ENCODE results near the gene TMEM213. TPM values are rescaled to one million over a fixed set of nuclear protein-coding genes. Genes with fewer than 3 reads are reported as not detected.

The TMEM213 gene
- total RNA-seq, 1 experiment from 2014 or later = not detected

DNA sequence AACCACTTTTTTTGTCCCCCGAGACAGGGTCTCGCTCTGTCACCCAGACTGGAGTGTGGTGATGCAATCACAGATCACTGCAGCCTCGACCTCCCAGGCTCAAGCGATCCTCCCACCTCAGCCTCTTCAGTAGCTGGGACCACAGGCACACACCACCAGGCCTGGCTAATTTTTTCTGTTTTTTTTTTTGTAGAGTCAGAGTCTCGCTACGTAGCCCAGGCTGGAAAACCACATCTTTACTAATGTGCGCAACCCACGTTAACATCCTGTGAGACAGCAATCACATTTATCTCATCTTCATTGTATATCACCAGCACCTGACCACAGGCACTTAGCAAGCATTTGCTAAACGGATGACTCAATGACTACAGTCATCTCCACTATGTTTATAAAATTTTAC is 78.0 kb downstream of the TMEM213 start:
- DNase-seq (ENCODE audit: low spot score) = peak; percentile 92

DNA sequence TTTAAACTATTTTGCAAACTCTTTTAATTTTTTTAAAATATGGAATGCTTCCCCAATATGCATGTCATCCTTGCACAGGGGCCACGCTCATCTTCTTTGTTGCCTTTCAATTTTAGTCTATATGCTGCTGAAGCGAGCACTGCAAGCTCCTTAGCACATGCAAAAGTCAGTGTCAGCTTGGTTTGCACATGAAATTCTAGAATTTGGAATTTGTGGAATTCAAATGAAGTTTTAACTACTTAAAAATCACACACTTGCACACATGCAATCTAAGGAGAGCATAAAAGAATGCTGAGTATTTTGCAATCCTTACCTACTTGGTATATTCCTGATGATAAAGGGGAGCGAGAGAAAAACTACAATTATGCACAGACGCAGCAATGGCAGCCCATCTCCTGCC is 78.5 kb downstream of the TMEM213 start:
- no peak for DNase-seq (ENCODE audit: low spot score)

DNA sequence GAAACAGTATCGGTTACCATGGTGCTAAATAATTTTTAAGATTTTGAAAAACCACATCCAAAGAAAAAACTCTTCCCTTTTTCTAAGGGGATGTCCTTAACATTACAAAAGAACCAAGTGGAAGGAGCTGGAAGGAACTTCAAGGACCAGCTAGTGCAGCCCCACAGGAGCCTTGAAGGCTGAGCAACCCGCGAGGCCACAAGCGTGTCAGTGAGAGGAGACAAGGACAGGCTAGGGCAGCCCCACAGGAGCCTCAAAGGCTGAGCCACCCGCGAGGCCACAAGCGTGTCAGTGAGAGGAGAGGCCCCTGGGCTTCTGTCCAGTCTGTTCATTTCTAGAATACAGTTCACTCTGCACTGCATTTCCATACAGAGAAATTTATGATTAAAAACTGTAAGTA is 80.3 kb downstream of the TMEM213 start:
- DNase-seq (ENCODE audit: low spot score) = no peak

DNA sequence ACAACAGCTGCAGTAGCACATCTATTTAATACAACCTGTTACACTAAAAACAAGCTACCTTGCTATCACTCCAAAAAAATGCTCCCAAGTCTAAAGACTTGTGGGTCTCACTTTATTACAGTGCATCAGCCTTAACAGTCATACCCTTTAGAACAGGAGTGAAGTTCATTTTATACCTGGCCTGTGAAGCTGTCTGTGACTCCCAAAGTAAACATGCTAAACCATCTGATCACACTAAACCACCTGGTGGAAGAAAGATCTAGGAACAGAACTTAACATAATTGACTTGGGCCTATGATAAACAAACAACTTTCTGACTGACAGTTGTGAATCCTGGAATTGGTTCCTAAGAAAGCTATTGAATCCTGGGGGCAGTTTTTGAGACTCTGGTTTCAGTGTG is 81.1 kb downstream of the TMEM213 start:
- DNase-seq (ENCODE audit: low spot score) = no peak

DNA sequence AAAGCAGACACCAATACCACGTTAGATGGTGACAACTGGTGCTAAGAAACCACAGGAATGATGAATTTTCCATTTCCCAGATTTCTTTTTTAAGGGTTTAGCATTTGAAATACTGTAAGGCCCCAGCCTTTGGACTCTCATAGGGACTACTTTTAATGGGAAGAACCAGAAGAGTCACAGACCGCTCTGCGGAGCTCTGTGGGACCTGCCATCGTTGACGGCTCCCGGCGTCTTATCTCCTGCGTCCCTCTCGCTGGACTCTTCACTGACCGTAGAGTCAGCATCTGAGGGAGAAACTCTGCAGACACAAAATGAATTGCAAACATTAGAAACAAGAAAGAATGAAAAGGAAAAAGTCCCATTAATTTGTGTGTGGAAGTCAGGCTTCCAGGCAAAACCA is 81.6 kb downstream of the TMEM213 start:
- DNase-seq (ENCODE audit: low spot score) = no peak

DNA sequence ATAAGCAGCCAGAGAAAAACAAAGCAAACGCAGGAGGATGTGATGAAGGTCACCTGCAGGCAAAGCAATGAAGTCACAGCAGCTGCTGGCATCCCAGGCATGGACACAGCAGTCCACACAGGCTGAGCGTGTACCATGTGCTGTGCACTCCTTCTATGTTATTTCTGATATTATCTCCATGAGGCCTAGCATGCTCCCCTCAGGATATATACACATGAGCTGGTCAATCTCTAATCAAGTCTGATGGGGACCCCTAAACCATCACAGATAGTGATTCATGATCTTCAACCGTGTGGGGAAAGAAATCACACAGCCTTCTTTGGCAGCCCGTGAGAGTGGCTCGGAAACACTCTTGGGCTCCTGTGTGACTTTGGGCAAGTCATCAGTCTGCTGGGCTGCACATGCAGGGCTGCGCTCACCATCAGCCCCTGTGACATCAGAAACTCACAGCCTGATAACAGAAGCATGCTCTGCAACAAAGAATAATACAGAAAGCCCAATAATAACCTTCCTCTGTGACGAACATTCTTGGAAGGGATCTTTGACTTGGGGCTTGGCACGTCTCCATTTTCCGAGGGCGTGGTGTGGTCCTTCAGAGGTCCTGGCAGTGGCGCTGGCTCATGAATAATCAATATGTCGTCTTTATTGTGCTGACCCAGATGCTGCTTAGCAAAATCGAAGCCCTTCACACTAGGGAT is 83.2 kb downstream of the TMEM213 start:
- DNase-seq (ENCODE audit: low spot score) = no peak

DNA sequence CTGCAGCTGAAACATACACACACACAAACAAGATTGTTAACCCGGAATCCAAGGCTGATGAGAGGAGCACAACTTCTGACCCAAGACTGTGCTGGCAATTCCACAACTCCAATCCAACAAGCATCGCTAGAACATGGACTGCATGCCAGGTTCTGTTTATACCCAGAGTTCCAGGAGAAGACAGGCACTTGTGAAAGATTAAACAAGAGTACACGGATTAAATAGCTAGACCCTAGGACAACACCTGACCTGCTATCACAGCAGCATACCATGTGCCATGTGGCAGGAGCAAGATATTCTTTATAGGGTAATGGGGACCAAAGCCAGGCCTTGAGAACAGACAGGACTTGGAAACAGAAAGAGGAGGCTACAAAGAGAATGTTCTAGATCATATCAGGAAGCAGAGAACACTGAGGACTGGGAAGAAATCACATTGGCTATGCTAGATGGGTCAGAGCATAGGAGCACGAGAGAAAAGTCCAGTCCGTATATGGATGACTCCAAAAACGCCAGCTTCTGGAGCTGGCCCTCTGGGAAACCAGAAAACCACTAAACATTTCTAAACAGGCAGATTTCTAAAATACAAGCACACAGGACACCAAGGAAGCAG is 83.9 kb downstream of the TMEM213 start:
- no peak for DNase-seq (ENCODE audit: low spot score)

DNA sequence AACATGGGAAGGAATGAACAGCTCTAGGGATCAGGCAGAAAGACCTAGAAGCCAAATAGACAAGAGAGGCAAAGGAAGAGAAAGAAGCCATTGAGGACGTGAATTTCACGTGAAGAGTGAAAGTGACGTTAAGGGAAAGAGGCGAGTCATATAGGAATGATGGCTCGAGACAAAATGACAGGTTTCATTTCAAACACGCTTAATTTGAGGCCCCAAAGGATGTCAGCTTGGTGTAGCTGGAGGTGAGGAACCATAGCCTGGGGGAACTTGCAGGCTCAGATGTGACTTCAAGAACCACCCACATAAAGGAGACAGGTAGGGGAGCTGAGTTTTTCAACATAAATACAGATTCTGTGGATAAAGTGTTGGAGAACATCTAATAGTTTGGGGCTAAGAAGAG is 84.5 kb downstream of the TMEM213 start:
- no peak for DNase-seq (ENCODE audit: low spot score)

DNA sequence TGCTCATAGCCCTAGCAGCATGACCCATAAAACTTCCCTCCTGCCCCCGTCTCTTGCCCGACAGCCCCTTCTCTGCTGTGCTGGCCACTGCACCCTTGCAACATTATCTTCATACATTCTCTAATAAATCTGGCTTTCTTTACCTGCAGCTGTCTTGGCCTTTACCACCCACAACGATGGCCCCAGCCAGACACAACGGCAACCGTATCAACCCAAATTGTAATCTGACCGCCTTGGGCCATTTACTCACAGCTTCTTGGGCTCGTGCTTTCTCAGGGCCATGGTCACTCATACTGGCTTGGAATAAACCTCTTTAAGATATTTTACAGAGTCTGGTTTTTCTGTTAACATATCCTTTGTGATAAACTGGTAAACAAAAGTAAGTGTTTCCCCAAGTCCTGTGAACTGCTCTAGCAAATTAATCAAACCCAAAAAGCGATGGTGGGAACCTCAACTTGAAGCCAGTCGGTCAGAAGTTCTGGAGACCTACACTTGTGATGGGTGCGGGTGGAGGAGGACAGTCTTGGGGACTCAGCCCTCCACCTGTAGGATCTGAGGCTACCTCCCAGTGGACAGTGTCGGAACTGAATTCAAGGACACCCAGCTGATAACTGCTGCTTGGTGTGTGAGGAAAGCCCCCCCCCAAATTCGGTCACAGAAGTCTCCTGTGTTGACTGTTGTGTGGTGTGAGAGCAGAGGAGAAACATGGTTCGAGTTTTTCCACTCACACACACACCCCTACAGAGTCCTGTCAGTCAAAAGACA is 87.8 kb downstream of the TMEM213 start:
- DNase-seq (ENCODE audit: low spot score) = no peak

DNA sequence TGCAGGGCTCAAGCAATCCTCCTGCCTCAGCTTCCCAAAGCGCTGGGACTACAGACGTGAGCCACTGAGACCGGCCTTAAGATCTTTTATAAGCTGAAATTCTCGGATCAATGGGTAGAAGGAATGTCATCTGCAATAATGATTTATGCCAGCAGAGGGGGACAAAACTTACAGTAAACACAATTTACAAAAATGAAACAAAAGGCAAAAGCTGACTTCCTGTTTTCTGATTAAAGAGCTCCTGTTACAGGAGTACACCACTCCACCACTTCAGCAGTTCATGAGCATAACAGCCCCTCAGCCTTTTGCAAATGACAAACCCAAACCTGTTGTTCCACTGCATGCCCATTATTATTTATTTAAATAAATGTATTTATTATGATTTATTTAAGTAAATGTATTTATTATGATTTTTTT is 88.7 kb downstream of the TMEM213 start:
- peak; percentile 53 for DNase-seq (ENCODE audit: low spot score)

DNA sequence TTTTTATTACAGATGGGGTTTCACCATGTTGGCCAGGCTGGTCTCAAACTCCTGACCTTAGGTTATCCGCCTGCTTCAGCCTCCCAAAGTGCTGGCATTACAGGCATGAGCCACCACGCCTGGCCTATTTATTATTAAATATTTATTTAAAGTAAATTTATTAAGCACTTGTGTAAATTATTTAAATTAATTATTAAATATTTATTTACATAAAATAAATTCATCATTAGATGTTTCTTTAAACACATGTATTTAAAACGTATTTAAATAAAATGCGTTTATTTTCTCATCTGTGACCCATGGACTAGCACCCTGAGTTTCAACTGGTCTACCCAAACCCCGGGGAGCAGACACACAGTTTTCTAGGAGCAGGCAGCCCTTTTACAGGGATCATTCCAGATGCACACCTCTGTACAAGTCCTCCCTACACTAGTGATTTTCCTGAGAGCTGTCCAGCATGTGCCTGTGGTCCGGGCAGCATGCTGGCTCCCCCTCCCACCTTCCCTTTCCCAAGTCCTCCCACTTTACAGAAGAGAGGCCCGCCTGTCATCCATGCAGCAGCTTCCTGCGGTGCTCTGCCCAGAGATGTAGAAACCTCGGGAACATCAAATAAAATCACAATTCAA is 89.4 kb downstream of the TMEM213 start:
- no peak for DNase-seq (ENCODE audit: low spot score)

Other genes with a start within 250 kb of the TMEM213 start
- not detected in 2 replicates for gene SVOPL, start 96.6 kb upstream of the TMEM213 start, total RNA-seq (2014; rRNA removed; shearing (Covaris generic))
- 1.3 and 1.5 TPM in 2 replicates for gene ATP6V0A4, start 202 bp downstream of the TMEM213 start, total RNA-seq (2014; rRNA removed; shearing (Covaris generic))
- gene KIAA1549, start 183.4 kb downstream of the TMEM213 start, total RNA-seq (2014; rRNA removed; shearing (Covaris generic)) = 2.2 and 2.4 TPM in 2 replicates
- not detected in 2 replicates for gene ZC3HAV1L, start 238.0 kb downstream of the TMEM213 start, total RNA-seq (2014; rRNA removed; shearing (Covaris generic))

Data from A172 (cell line).